IMR-90 (cell line): ENCODE results near the gene ZNF621. TPM values are rescaled to one million over a fixed set of nuclear protein-coding genes. Genes with fewer than 3 reads are reported as not detected.

Experiments
- ATAC-seq: fragments of 200-7000 bp; cut with Tn5 transposase; 2 replicates; pipeline ENCODE4 v1.9.1; 2020; ENCODE audit warnings: low read depth, mild to moderate bottlenecking, moderate library complexity
- BruUV-seq: library from RNA; stranded (reverse); fragments of 400-500 nt; replicated peaks from 2 replicates; lab custom pipeline; 2021; lab: Mats Ljungman, UMichigan
- CTCF ChIA-PET: fragments of 300-600 bp; formaldehyde crosslinking; extraction: SDS; loops from one replicate; lab custom pipeline; 2021; ENCODE audit warnings: antibody characterized with exemption; lab: Yijun Ruan, JAX
- POLR2A ChIA-PET: fragments of 300-600 bp; sonication (Branson Sonifier 250); formaldehyde crosslinking; loops from one replicate; lab custom pipeline; 2022; ENCODE audit warnings: antibody characterized with exemption; ENCODE audit not compliant: unreplicated experiment; lab: Charles Lee
- DNase-seq: peaks from one replicate; pipeline ENCODE4 v3.0.0; 2013
- H2AFZ ChIP-seq: replicated peaks from 2 replicates; pipeline ENCODE3; 2013; ENCODE audit warnings: low read length, mild to moderate bottlenecking; ENCODE audit not compliant: poor library complexity
- H2AK5ac ChIP-seq: 2 replicates; pipeline ENCODE4 v1.6.1; 2013; ENCODE audit warnings: low read depth, low read length, inconsistent platforms
- H2AK9ac ChIP-seq: replicated peaks from 2 replicates; pipeline ENCODE3; 2013; ENCODE audit warnings: mild to moderate bottlenecking, low read depth, low read length, moderate library complexity; ENCODE audit not compliant: poor library complexity
- H2BK120ac ChIP-seq: 2 replicates; pipeline ENCODE4 v1.6.1; 2013; ENCODE audit warnings: low read depth, low read length, inconsistent platforms
- H2BK15ac ChIP-seq: 3 replicates; pipeline ENCODE4 v1.6.1; 2013; ENCODE audit warnings: low read depth, low read length, inconsistent platforms
- H2BK20ac ChIP-seq: 2 replicates; pipeline ENCODE4 v1.6.1; 2013; ENCODE audit warnings: low read depth, mild to moderate bottlenecking, inconsistent platforms, low read length, moderate library complexity
- H2BK5ac ChIP-seq: 2 replicates; pipeline ENCODE4 v1.6.1; 2013; ENCODE audit warnings: mild to moderate bottlenecking, low read depth, low read length, inconsistent platforms; ENCODE audit not compliant: poor library complexity, severe bottlenecking
- H3K14ac ChIP-seq: replicated peaks from 2 replicates; pipeline ENCODE4 v1.6.1; 2013; ENCODE audit warnings: low read depth, low read length, inconsistent platforms
- H3K18ac ChIP-seq: 2 replicates; pipeline ENCODE4 v1.6.1; 2013; ENCODE audit warnings: low read depth, low read length, control low read depth
- H3K23ac ChIP-seq: 2 replicates; pipeline ENCODE4 v1.6.1; 2013; ENCODE audit warnings: low read depth, low read length, inconsistent platforms
- H3K27ac ChIP-seq: 2 replicates; pipeline ENCODE4 v1.5.1; 2013; ENCODE audit warnings: mild to moderate bottlenecking, control low read depth, low read length; ENCODE audit not compliant: insufficient read depth
- H3K27me3 ChIP-seq: 2 replicates; pipeline ENCODE4 v1.6.1; 2013; ENCODE audit warnings: low read length; ENCODE audit not compliant: control insufficient read depth, insufficient read depth
- H3K36me3 ChIP-seq: 2 replicates; pipeline ENCODE4 v1.6.1; 2013; ENCODE audit warnings: low read length, mixed read lengths; ENCODE audit not compliant: control insufficient read depth, insufficient read depth
- H3K4ac ChIP-seq: 2 replicates; pipeline ENCODE4 v1.6.1; 2013; ENCODE audit warnings: low read depth, low read length, inconsistent platforms
- H3K4me1 ChIP-seq: 2 replicates; pipeline ENCODE4 v1.6.1; 2013; ENCODE audit warnings: low read length, mixed read lengths; ENCODE audit not compliant: control insufficient read depth, insufficient read depth
- H3K4me2 ChIP-seq: 2 replicates; pipeline ENCODE4 v1.6.1; 2013; ENCODE audit warnings: low read depth, mild to moderate bottlenecking, control low read depth, low read length, moderate library complexity
- H3K4me3 ChIP-seq: 2 replicates; pipeline ENCODE4 v1.5.1; 2013; ENCODE audit warnings: low read depth, mild to moderate bottlenecking, control low read depth, low read length, moderate library complexity; ENCODE audit not compliant: insufficient read depth
- H3K56ac ChIP-seq: 2 replicates; pipeline ENCODE4 v1.6.1; 2013; ENCODE audit warnings: low read length, inconsistent platforms; ENCODE audit not compliant: insufficient read depth; ENCODE audit errors: extremely low read depth
- H3K79me1 ChIP-seq, 2 experiments: 2 replicates each; pipeline ENCODE4 v1.6.1; 2013; ENCODE audit warnings: low read length in 2 of 2, inconsistent platforms in 1 of 2, low read depth in 1 of 2
- H3K9ac ChIP-seq: 2 replicates; pipeline ENCODE4 v1.6.1; 2013; ENCODE audit warnings: low read depth, low read length, control low read depth
- H3K9me1 ChIP-seq: 2 replicates; pipeline ENCODE4 v1.6.1; 2013; ENCODE audit warnings: low read length, inconsistent platforms; ENCODE audit not compliant: insufficient read depth
- H3K9me3 ChIP-seq: 2 replicates; pipeline ENCODE4 v1.6.1; 2013; ENCODE audit warnings: low read length; ENCODE audit not compliant: control insufficient read depth, insufficient read depth
- H4K20me1 ChIP-seq: 2 replicates; pipeline ENCODE4 v1.6.1; 2013; ENCODE audit warnings: low read length, inconsistent platforms; ENCODE audit not compliant: insufficient read depth
- H4K5ac ChIP-seq: 2 replicates; pipeline ENCODE4 v1.6.1; 2013; ENCODE audit warnings: mild to moderate bottlenecking, low read depth, low read length, control low read depth
- H4K8ac ChIP-seq, 2 experiments: 2 replicates each; pipeline ENCODE4 v1.6.1; 2013; ENCODE audit warnings: low read depth in 2 of 2, low read length in 2 of 2, control low read depth in 1 of 2, inconsistent platforms in 1 of 2
- H4K91ac ChIP-seq: 2 replicates; pipeline ENCODE4 v1.6.1; 2013; ENCODE audit warnings: low read depth, low read length, inconsistent platforms; ENCODE audit not compliant: insufficient read depth
- BHLHE40 ChIP-seq: fragments of 150-350 bp; IDR thresholded peaks from 2 replicates; pipeline ENCODE4 v1.6.1; 2016; ENCODE audit warnings: mild to moderate bottlenecking, low read depth, low read length
- FOS ChIP-seq: fragments of 150-350 bp; IDR thresholded peaks from 2 replicates; pipeline ENCODE4 v1.6.1; 2016; ENCODE audit warnings: low read depth, low read length
- MAFK ChIP-seq: IDR thresholded peaks from 2 replicates; pipeline ENCODE4 v1.6.1; 2012; ENCODE audit warnings: low read depth, low read length, improper control_type of control experiment
- MXI1 ChIP-seq: IDR thresholded peaks from 2 replicates; pipeline ENCODE4 v1.6.1; 2012; ENCODE audit warnings: low read depth, mild to moderate bottlenecking, low read length, moderate library complexity, borderline replicate concordance
- NFE2L2 ChIP-seq: fragments of 150-350 bp; IDR thresholded peaks from 2 replicates; pipeline ENCODE4 v1.6.1; 2016; ENCODE audit warnings: low read depth, mild to moderate bottlenecking, low read length
- RAD21 ChIP-seq: IDR thresholded peaks from 2 replicates; pipeline ENCODE4 v1.6.1; 2012; ENCODE audit warnings: low read length, improper control_type of control experiment
- WGBS, 2 experiments: methylation state at CpG; one replicate each; pipeline versions ENCODE4 v1.1.5 to v1.1.7; 2013; ENCODE audit warnings: missing lambda C conversion rate in 2 of 2; ENCODE audit not compliant: insufficient read length in 1 of 2; ENCODE audit errors: extremely low coverage in 2 of 2; 5-methylcytosine and 5-hydroxymethylcytosine counted together
- dilution Hi-C: fragments of 300-500 bp; cut with HindIII; formaldehyde crosslinking; loops from one replicate; pipeline ENCODE4 v1.14.3; 2018; ENCODE audit warnings: low sequenced_read_pairs; ENCODE audit not compliant: unreplicated experiment
- in situ Hi-C: fragments of 300-500 bp; cut with MboI; formaldehyde crosslinking; loops from 3 replicates; pipeline ENCODE4 v1.14.3; 2019; ENCODE audit warnings: low sequenced_read_pairs, inconsistent platforms, mixed read lengths
- intact Hi-C: fragments of 100-400 bp; cut with micrococcal nuclease; formaldehyde crosslinking; loops from 2 replicates; pipeline ENCODE4 v1.10.0; 2022
- polyA plus RNA-seq, 3 experiments: library from polyadenylated mRNA; depleted of rRNA; stranded (reverse); fragments of >200 nt; gene quantifications; 2 replicates each; pipeline ENCODE4 v1.2.3, GENCODE V29; 2012; ENCODE audit warnings: low replicate concordance in 1 of 3
- total RNA-seq: library from RNA; depleted of rRNA; stranded (reverse); fragments of >200 nt; gene quantifications from 2 replicates; pipeline ENCODE4 v1.2.3, GENCODE V29; 2012

ZNF621 gene
- total and polyA plus RNA-seq, 2 of the 4 experiments (the other 2 are of a cell fraction): 7.3 to 8.3 TPM

DNA sequence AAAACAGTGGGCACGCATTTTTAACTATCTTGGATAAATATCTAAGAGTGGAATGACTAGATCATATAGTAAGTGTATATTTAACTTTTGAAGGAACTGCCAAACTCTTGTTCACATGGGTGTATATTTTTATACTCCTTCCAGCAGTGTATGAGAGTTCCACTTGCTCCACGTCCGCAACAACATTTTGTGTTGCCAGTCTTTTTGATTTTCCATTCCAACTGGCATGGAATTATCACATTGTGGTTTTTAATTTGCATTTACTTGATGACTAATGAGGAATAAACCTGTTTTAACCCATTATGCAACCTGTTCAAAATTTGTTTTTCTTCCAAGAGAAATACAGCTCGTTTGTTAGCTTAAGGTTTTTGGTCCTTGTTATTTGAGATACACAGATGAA lies 51.6 kb downstream of the ZNF621 start:
- Histone ChIP-seq H2BK20ac (no peak overlapping the region), H3K23ac (no peak overlapping the region), H3K4me2 (no peak overlapping the region), H3K4me1 (no peaks in the 10 kb centered on the region), H2AK9ac (no peak overlapping the region), H3K4me3 (no peak overlapping the region), H3K18ac (no peak overlapping the region), H3K56ac (no peak overlapping the region), H3K79me1 (no peaks in the 10 kb centered on the region), H3K27ac (no peak overlapping the region), H4K91ac (no peak overlapping the region), H2AK5ac (no peak overlapping the region), H3K27me3 (peaks cover 3% of the 10 kb centered on the region; the same call in 1 of the 2 replicates), H3K36me3 (no peaks in the 10 kb centered on the region), H4K8ac (no peak overlapping the region), H3K9ac (no peak overlapping the region), H2AFZ (no peak overlapping the region), H4K20me1 (no peaks in the 10 kb centered on the region), H4K5ac (no peak overlapping the region), H2BK15ac (no peak overlapping the region), H2BK5ac (no peak overlapping the region), H3K4ac (no peak overlapping the region), H2BK120ac (no peak overlapping the region), H3K9me1 (no peaks in the 10 kb centered on the region), H3K14ac (no peak overlapping the region), H3K9me3 (no peaks in the 10 kb centered on the region)
- POLR2A ChIA-PET: interaction anchor here (0.7 kb wide), 1 partner anchor 241 kb away, joined by 3 read pairs; no protein-coding TSS in a partner anchor
- ATAC-seq (no peak), DNase-seq (no peak)
- no TSS peak for BruUV-seq
- TF ChIP-seq RAD21 (no peak), FOS (no peak), MAFK (no peak), MXI1 (no peak), NFE2L2 (no peak), BHLHE40 (no peak)
- dilution Hi-C loops (no loop called here), intact Hi-C loops (no loop called here), in situ Hi-C loops (loop anchor here (25.0 kb wide), 1 partner anchor 239 kb away; no protein-coding TSS in a partner anchor)
- no CpG with 5 or more reads among the region's 4 CpGs for WGBS, 2 experiments
- CTCF ChIA-PET: no interaction called here
